Gastroesophageal sphincter (tissue), 4 donors: ENCODE measurements around the gene CCDC85C. TPM values are rescaled to one million over a fixed set of nuclear protein-coding genes. Genes with fewer than 3 reads are reported as not detected.

ENCODE experiments used
- ATAC-seq: fragments of 150-250 bp; one replicate; pipeline ENCODE4 v1.9.1; 2016; ENCODE audit warnings: mild to moderate bottlenecking, moderate library complexity
- H3K27ac ChIP-seq, 4 donors: fragments of 200-600 bp; sonication (generic) in 3 of 4; 1 replicate in 3 of 4; 2 replicates in 1 of 4; pipeline ENCODE4 v1.5.1; 2016 to 2019
- H3K27me3 ChIP-seq: fragments of 200-600 bp; sonication (generic); one replicate; pipeline ENCODE4 v1.5.1; 2019
- H3K36me3 ChIP-seq, 2 donors: fragments of 200-600 bp; sonication (generic); one replicate each; pipeline ENCODE4 v1.5.1; 2019; ENCODE audit warnings: control low read depth in 1 of 2
- H3K4me1 ChIP-seq, 3 donors: fragments of 200-600 bp; sonication (generic); 1 replicate in 2 of 3; 2 replicates in 1 of 3; pipeline ENCODE4 v1.5.1; 2016 to 2019; ENCODE audit warnings: control low read depth in 2 of 3
- H3K4me3 ChIP-seq, 2 donors: fragments of 200-600 bp; sonication (generic); one replicate each; pipeline ENCODE4 v1.5.1; 2019; ENCODE audit warnings: mild to moderate bottlenecking in 1 of 2, moderate library complexity in 1 of 2
- H3K9me3 ChIP-seq, 3 donors: fragments of 200-600 bp; sonication (generic); one replicate each; pipeline ENCODE4 v1.5.1; 2017 to 2019; ENCODE audit warnings: control low read depth in 2 of 3
- CTCF ChIP-seq, 4 experiments: fragments of 200-600 bp in 2 of 4; fragments of 450-650 bp in 2 of 4; sonication (generic) in 1 of 4; IDR thresholded peaks; one replicate each; pipeline ENCODE4 v1.5.1; 2017 to 2019; ENCODE audit warnings: antibody characterized with exemption in 4 of 4, mild to moderate bottlenecking in 2 of 4, moderate library complexity in 2 of 4
- EP300 ChIP-seq: sonication (generic); formaldehyde crosslinking; IDR thresholded peaks from one replicate; pipeline ENCODE4 v1.6.1; 2017; ENCODE audit warnings: antibody characterized with exemption, mild to moderate bottlenecking
- POLR2A ChIP-seq, 2 donors: fragments of 450-650 bp; IDR thresholded peaks; one replicate each; pipeline ENCODE4 v1.6.1; 2017; ENCODE audit warnings: antibody characterized with exemption in 2 of 2, mild to moderate bottlenecking in 2 of 2, moderate library complexity in 1 of 2
- POLR2AphosphoS5 ChIP-seq: sonication (generic); formaldehyde crosslinking; IDR thresholded peaks from one replicate; pipeline ENCODE4 v1.6.1; 2017; ENCODE audit warnings: antibody characterized with exemption
- WGBS, 2 donors: methylation state at CpG; one replicate each; pipeline ENCODE4 v1.1.5; 2018; ENCODE audit warnings: low coverage in 1 of 2; 5-methylcytosine and 5-hydroxymethylcytosine counted together
- total RNA-seq, 4 donors: library from RNA; depleted of rRNA; stranded (reverse); fragments of >200 nt; gene quantifications; one replicate each; pipeline ENCODE4 v1.1.0, GENCODE V29; 2016

The CCDC85C gene
- total RNA-seq, 4 donors from 2014 or later, result 14.0 to 58.2 (median 25.0) TPM

GRCh38 chr14:99552021-99552553 is 51.9 kb downstream of the CCDC85C start:
- Histone ChIP-seq H3K36me3 (no peaks in the 10 kb centered on the region), H3K9me3 (no peaks in the 10 kb centered on the region), H3K4me1 (peaks cover 0 to 89% (median 27%) of the 10 kb centered on the region in 3 donors), H3K4me3 (no peak overlapping the region), H3K27ac (peak overlapping the region in 2 of 4 donors; percentile 85 to 86), H3K27me3 (no peaks in the 10 kb centered on the region)
- WGBS, 2 donors, result 73% methylated on average over 3 of the region's 9 CpGs; no CpG with 5 or more reads in 1 of the 2 donors
- no peak for ATAC-seq
- TF ChIP-seq POLR2A (IDR thresholded peaks at IDR 0.05), result no peak
- no peak for TF ChIP-seq EP300

- no peak overlapping the region for H3K4me3 ChIP-seq
- H3K4me1 ChIP-seq, result peaks cover 0 to 92% (median 27%) of the 10 kb centered on the region in 3 donors
- H3K9me3 ChIP-seq, result no peaks in the 10 kb centered on the region
- no peak for TF ChIP-seq EP300
- TF ChIP-seq POLR2A (IDR thresholded peaks at IDR 0.05), result no peak
- WGBS, 2 donors, result 68 to 94% methylated on average over 2 to 9 of the region's 11 CpGs
- H3K36me3 ChIP-seq, result no peaks in the 10 kb centered on the region
- no peaks in the 10 kb centered on the region for H3K27me3 ChIP-seq
- no peak for ATAC-seq
- H3K27ac ChIP-seq, result peak overlapping the region in 2 of 4 donors; percentile 85 to 86
Measured at GRCh38 chr14:99551034-99551922, 52.7 kb downstream of the CCDC85C start.

- 82% methylated on average over 5 of the region's 11 CpGs; no CpG with 5 or more reads in 1 of the 2 donors for WGBS, 2 donors
- Histone ChIP-seq H3K27me3 (no peaks in the 10 kb centered on the region), H3K36me3 (no peaks in the 10 kb centered on the region), H3K4me3 (no peak overlapping the region), H3K4me1 (peaks cover 0 to 97% (median 27%) of the 10 kb centered on the region in 3 donors), H3K9me3 (no peaks in the 10 kb centered on the region), H3K27ac (peak overlapping the region in 3 of 4 donors; percentile 40 to 71 (median 66))
- ATAC-seq, result no peak
- no peak for TF ChIP-seq CTCF (IDR thresholded peaks at IDR 0.05)
- no peak for TF ChIP-seq POLR2A (IDR thresholded peaks at IDR 0.05)
Measured at GRCh38 chr14:99550387-99550992, 53.5 kb downstream of the CCDC85C start.

- peaks cover 0 to 97% (median 22%) of the 10 kb centered on the region in 3 donors for H3K4me1 ChIP-seq
- no peaks in the 10 kb centered on the region for H3K9me3 ChIP-seq
- H3K27ac ChIP-seq, result peak overlapping the region in 3 of 4 donors; percentile 40 to 71 (median 66)
- no peak for ATAC-seq
- H3K4me3 ChIP-seq, result no peak overlapping the region
- no peaks in the 10 kb centered on the region for H3K36me3 ChIP-seq
- H3K27me3 ChIP-seq, result no peaks in the 10 kb centered on the region
- TF ChIP-seq CTCF (IDR thresholded peaks at IDR 0.05) (no peak), POLR2AphosphoS5 (no peak), EP300 (no peak), POLR2A (IDR thresholded peaks at IDR 0.05) (no peak)
- 75 to 78% methylated on average over 7 to 9 of the region's 10 CpGs for WGBS, 2 donors
Measured at GRCh38 chr14:99549684-99550083, 54.3 kb downstream of the CCDC85C start.

- Histone ChIP-seq H3K9me3 (no peaks in the 10 kb centered on the region), H3K27ac (peak overlapping the region in 3 of 4 donors; percentile 40 to 71 (median 66)), H3K36me3 (no peaks in the 10 kb centered on the region), H3K4me3 (no peak overlapping the region), H3K27me3 (no peaks in the 10 kb centered on the region), H3K4me1 (peaks cover 0 to 97% (median 16%) of the 10 kb centered on the region in 3 donors)
- ATAC-seq, result no peak
- TF ChIP-seq POLR2AphosphoS5 (no peak), CTCF (IDR thresholded peaks at IDR 0.05) (no peak), EP300 (no peak), POLR2A (IDR thresholded peaks at IDR 0.05) (no peak)
- WGBS, 2 donors, result 15 to 41% methylated on average over 7 to 10 of the region's 10 CpGs
Measured at GRCh38 chr14:99548871-99549515, 55.0 kb downstream of the CCDC85C start.
